HEK293 (cell line): Measurements from ENCODE around the gene COBL.

Source experiments
- CTCF ChIA-PET: fragments of 350-600 bp; formaldehyde crosslinking; extraction: SDS; loops from one replicate; lab custom pipeline; 2021; ENCODE audit warnings: antibody characterized with exemption; lab: Yijun Ruan, JAX
- POLR2A ChIA-PET: fragments of 300-600 bp; formaldehyde crosslinking; extraction: SDS; loops from one replicate; lab custom pipeline; 2020; ENCODE audit warnings: antibody characterized with exemption, inconsistent platforms; lab: Yijun Ruan, JAX
- H3K27ac ChIP-seq: fragments of 200-500 bp; sonication (Bioruptor generic); 2 replicates; pipeline ENCODE4 v1.5.1; 2014; ENCODE audit warnings: low read depth, low read length, control low read depth, inconsistent platforms; ENCODE audit errors: extremely low read depth
- H3K36me3 ChIP-seq, 2 experiments: fragments of 200-500 bp in 1 of 2; sonication (Bioruptor generic) in 1 of 2; 1 replicate in 1 of 2; 2 replicates in 1 of 2; pipeline ENCODE4 v1.5.1; 2014 to 2017; ENCODE audit warnings: inconsistent platforms in 2 of 2, low read length in 2 of 2; ENCODE audit not compliant: control insufficient read depth in 2 of 2, insufficient read depth in 1 of 2
- H3K4me1 ChIP-seq: fragments of 200-500 bp; sonication (Bioruptor generic); 2 replicates; pipeline ENCODE4 v1.5.1; 2014; ENCODE audit warnings: mild to moderate bottlenecking, low read length, inconsistent platforms; ENCODE audit not compliant: control insufficient read depth, insufficient read depth
- H3K4me3 ChIP-seq: 2 replicates; pipeline ENCODE4 v1.5.1; 2011; ENCODE audit warnings: low read depth, mild to moderate bottlenecking, control low read depth, low read length, moderate library complexity
- H3K9me3 ChIP-seq: fragments of 200-500 bp; sonication (Bioruptor generic); 2 replicates; pipeline ENCODE4 v1.5.1; 2014; ENCODE audit warnings: low read depth, low read length, inconsistent platforms; ENCODE audit not compliant: control insufficient read depth, insufficient read depth
- EGR2 ChIP-seq: fragments of 450-650 bp; formaldehyde crosslinking; IDR thresholded peaks from 2 replicates; pipeline ENCODE4 v1.5.1; 2016; ENCODE audit warnings: low read depth, missing biosample characterization, missing genetic modification characterization
- FEZF1 ChIP-seq: fragments of 450-650 bp; formaldehyde crosslinking; IDR thresholded peaks from 2 replicates; pipeline ENCODE4 v1.5.1; 2016; ENCODE audit warnings: missing biosample characterization, missing genetic modification characterization
- GLI2 ChIP-seq: fragments of 450-650 bp; formaldehyde crosslinking; IDR thresholded peaks from 2 replicates; pipeline ENCODE4; 2017; ENCODE audit warnings: missing biosample characterization, missing genetic modification characterization, low read depth, borderline replicate concordance
- HOXC10 ChIP-seq: sonication (generic); formaldehyde crosslinking; IDR thresholded peaks from 2 replicates; pipeline ENCODE4 v1.8.1; 2023; ENCODE audit warnings: mild to moderate bottlenecking, missing genetic modification reagents
- PRDM1 ChIP-seq: fragments of 450-650 bp; formaldehyde crosslinking; IDR thresholded peaks from 2 replicates; pipeline ENCODE4; 2016; ENCODE audit warnings: missing biosample characterization, missing genetic modification characterization
- REPIN1 ChIP-seq: fragments of 450-650 bp; formaldehyde crosslinking; IDR thresholded peaks from 2 replicates; pipeline ENCODE4 v1.5.1; 2017; ENCODE audit warnings: missing biosample characterization, missing genetic modification characterization, low read depth
- SP3 ChIP-seq: fragments of 450-650 bp; formaldehyde crosslinking; IDR thresholded peaks from 2 replicates; pipeline ENCODE4 v1.5.1; 2016; ENCODE audit warnings: missing biosample characterization, missing genetic modification characterization
- SP7 ChIP-seq: fragments of 450-650 bp; formaldehyde crosslinking; IDR thresholded peaks from 2 replicates; pipeline ENCODE4 v1.5.1; 2016; ENCODE audit warnings: missing biosample characterization, missing genetic modification characterization
- ZBTB1 ChIP-seq: fragments of 450-650 bp; formaldehyde crosslinking; IDR thresholded peaks from 2 replicates; pipeline ENCODE4 v1.5.1; 2016; ENCODE audit warnings: missing biosample characterization, missing genetic modification characterization
- ZFP69B ChIP-seq: fragments of 450-650 bp; formaldehyde crosslinking; IDR thresholded peaks from 2 replicates; pipeline ENCODE4 v1.5.1; 2016; ENCODE audit warnings: missing biosample characterization, missing genetic modification characterization
- ZNF10 ChIP-seq: fragments of 450-650 bp; formaldehyde crosslinking; IDR thresholded peaks from 2 replicates; pipeline ENCODE4 v1.5.1; 2017; ENCODE audit warnings: missing biosample characterization, missing genetic modification characterization
- ZNF140 ChIP-seq: fragments of 450-650 bp; formaldehyde crosslinking; IDR thresholded peaks from 2 replicates; pipeline ENCODE4 v1.5.1; 2016; ENCODE audit warnings: missing biosample characterization, missing genetic modification characterization
- ZNF174 ChIP-seq: fragments of 450-650 bp; formaldehyde crosslinking; IDR thresholded peaks from 2 replicates; pipeline ENCODE4 v1.5.0; 2017; ENCODE audit warnings: missing biosample characterization, mild to moderate bottlenecking, missing genetic modification characterization
- ZNF202 ChIP-seq: fragments of 450-650 bp; formaldehyde crosslinking; IDR thresholded peaks from 2 replicates; pipeline ENCODE4 v1.5.1; 2016; ENCODE audit warnings: missing biosample characterization, missing genetic modification characterization, borderline replicate concordance
- ZNF266 ChIP-seq: fragments of 450-650 bp; formaldehyde crosslinking; IDR thresholded peaks from 2 replicates; pipeline ENCODE4 v1.5.1; 2016; ENCODE audit warnings: missing biosample characterization, missing genetic modification characterization, low read depth
- ZNF350 ChIP-seq: fragments of 450-650 bp; formaldehyde crosslinking; IDR thresholded peaks from 2 replicates; pipeline ENCODE4 v1.5.0; 2017; ENCODE audit warnings: missing biosample characterization, mild to moderate bottlenecking, missing genetic modification characterization
- ZNF404 ChIP-seq: fragments of 450-650 bp; formaldehyde crosslinking; IDR thresholded peaks from 2 replicates; pipeline ENCODE4 v1.5.1; 2017; ENCODE audit warnings: missing biosample characterization, missing genetic modification characterization
- ZNF521 ChIP-seq: fragments of 450-650 bp; formaldehyde crosslinking; IDR thresholded peaks from 2 replicates; pipeline ENCODE4 v1.5.1; 2017; ENCODE audit warnings: missing biosample characterization, mild to moderate bottlenecking, missing genetic modification characterization
- ZNF529 ChIP-seq: fragments of 450-650 bp; formaldehyde crosslinking; IDR thresholded peaks from 2 replicates; pipeline ENCODE4 v1.5.1; 2017; ENCODE audit warnings: missing genetic modification characterization, missing biosample characterization; ENCODE audit not compliant: insufficient replicate concordance
- ZNF571 ChIP-seq: fragments of 450-650 bp; formaldehyde crosslinking; IDR thresholded peaks from 2 replicates; pipeline ENCODE4 v1.5.0; 2017; ENCODE audit warnings: missing biosample characterization, missing genetic modification characterization
- ZNF610 ChIP-seq: fragments of 450-650 bp; formaldehyde crosslinking; IDR thresholded peaks from 2 replicates; pipeline ENCODE4 v1.5.1; 2016; ENCODE audit warnings: missing biosample characterization, missing genetic modification characterization, borderline replicate concordance
- ZNF624 ChIP-seq: fragments of 450-650 bp; formaldehyde crosslinking; IDR thresholded peaks from 2 replicates; pipeline ENCODE4 v1.5.1; 2017; ENCODE audit warnings: missing biosample characterization, missing genetic modification characterization
- ZNF707 ChIP-seq: fragments of 450-650 bp; formaldehyde crosslinking; IDR thresholded peaks from 2 replicates; pipeline ENCODE4 v1.5.1; 2016; ENCODE audit warnings: missing biosample characterization, missing genetic modification characterization
- ZNF791 ChIP-seq: fragments of 450-650 bp; formaldehyde crosslinking; IDR thresholded peaks from 2 replicates; pipeline ENCODE4 v1.5.1; 2016; ENCODE audit warnings: missing biosample characterization, missing genetic modification characterization
- ZSCAN30 ChIP-seq: fragments of 450-650 bp; IDR thresholded peaks from 2 replicates; pipeline ENCODE4 v1.5.1; 2018; ENCODE audit warnings: missing biosample characterization, mild to moderate bottlenecking, missing genetic modification characterization, moderate library complexity
- TF ChIP-seq, protein P1 (sequence below): fragments of 450-650 bp; formaldehyde crosslinking; IDR thresholded peaks from 2 replicates; pipeline ENCODE4 v1.5.1; 2016; ENCODE audit warnings: missing biosample characterization, missing genetic modification characterization

The COBL gene

DNA sequence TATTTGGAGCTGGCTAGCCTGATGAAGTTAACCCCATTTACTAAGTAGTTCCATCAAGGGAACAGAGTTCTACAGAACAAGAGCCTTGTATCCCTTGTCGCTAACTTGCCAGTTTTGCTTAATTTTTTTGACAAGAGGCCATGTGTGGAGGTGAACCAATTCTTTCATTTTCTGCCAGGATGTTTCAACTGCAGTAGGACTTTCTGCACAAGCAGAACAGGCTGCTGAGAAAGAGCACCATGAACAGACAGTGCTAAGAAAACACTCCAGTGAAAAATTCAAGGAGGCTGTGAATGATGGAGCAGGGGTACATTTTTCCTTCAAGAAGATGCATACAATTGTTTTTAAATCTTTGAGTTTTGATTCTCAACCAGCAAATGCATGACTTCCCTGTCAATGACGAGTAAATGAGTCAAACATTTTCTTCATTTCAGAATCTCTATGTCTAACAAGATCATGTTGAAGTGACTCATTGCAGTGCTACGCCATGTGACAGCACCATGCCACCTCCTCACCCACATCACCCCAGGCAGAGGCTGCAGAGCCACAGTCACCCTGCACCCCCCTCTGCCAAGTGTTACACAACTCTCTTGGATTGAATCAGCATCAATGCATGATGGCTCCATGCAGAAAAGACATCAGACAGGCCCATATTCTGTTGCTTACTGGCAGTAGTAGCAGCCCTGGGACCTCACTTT is 193.1 kb downstream of the COBL start (continued):
- TF ChIP-seq, protein P1, sequence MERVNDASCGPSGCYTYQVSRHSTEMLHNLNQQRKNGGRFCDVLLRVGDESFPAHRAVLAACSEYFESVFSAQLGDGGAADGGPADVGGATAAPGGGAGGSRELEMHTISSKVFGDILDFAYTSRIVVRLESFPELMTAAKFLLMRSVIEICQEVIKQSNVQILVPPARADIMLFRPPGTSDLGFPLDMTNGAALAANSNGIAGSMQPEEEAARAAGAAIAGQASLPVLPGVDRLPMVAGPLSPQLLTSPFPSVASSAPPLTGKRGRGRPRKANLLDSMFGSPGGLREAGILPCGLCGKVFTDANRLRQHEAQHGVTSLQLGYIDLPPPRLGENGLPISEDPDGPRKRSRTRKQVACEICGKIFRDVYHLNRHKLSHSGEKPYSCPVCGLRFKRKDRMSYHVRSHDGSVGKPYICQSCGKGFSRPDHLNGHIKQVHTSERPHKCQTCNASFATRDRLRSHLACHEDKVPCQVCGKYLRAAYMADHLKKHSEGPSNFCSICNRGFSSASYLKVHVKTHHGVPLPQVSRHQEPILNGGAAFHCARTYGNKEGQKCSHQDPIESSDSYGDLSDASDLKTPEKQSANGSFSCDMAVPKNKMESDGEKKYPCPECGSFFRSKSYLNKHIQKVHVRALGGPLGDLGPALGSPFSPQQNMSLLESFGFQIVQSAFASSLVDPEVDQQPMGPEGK, result no peak
- TF ChIP-seq ZNF624 (no peak), ZNF571 (tag by site-specific recombination) (no peak), ZNF350 (no peak), ZNF521 (tag by site-specific recombination) (no peak), ZNF140 (tag by site-specific recombination) (no peak), ZNF610 (no peak), ZNF266 (tag by site-specific recombination) (no peak), ZFP69B (tag by site-specific recombination) (no peak), ZNF791 (no peak), ZNF404 (tag by site-specific recombination) (no peak), SP3 (tag by site-specific recombination) (no peak)

DNA sequence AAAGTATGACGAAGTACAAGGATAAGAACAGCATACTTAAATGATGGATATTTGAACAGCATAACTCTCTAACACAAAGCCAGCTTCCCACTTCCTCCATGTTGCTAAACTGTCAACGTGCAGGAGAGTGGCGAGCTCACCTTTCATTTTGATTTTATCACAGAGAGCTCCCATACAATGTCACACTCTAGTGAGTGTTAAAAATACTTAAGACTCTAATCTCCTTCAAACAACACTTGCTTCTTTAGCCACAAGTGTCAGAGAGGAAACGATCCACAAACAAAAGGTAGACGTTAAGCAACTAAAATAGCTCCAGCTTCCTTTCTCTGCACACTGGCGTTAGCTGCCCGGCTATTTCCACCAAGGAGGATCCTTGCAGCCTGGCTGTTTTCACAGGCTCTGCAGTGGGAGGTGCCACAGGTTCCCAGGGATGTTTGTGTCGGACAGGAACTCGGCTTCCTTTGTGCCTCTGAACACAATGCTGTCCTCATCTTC is 194.6 kb downstream of the COBL start:
- Histone ChIP-seq H3K36me3 (no peaks in the 10 kb centered on the region), H3K27ac (no peak overlapping the region), H3K4me3 (no peak overlapping the region), H3K9me3 (no peaks in the 10 kb centered on the region), H3K4me1 (no peaks in the 10 kb centered on the region)
- ChIA-PET POLR2A (no interaction called here), CTCF (interaction anchor here (1.0 kb wide), 1 partner anchor 39 kb away, joined by 3 read pairs; no protein-coding TSS in a partner anchor)
- TF ChIP-seq ZNF529 (tag by site-specific recombination) (no peak), ZSCAN30 (tag by site-specific recombination) (no peak), ZNF174 (tag by site-specific recombination) (no peak), PRDM1 (tag by site-specific recombination) (no peak), EGR2 (no peak), SP7 (tag by site-specific recombination) (no peak), HOXC10 (CRISPR knock-in tag) (no peak), ZNF202 (no peak), ZBTB1 (tag by site-specific recombination) (no peak), ZNF10 (tag by site-specific recombination) (no peak), FEZF1 (tag by site-specific recombination) (no peak), ZNF707 (no peak), GLI2 (tag by site-specific recombination) (no peak), REPIN1 (tag by site-specific recombination) (no peak)
